ENCODE measurements around the gene EEF2.

- TF ChIP-seq POLR2A (IDR thresholded peaks at IDR 0.05) (no peak), CTCF (IDR thresholded peaks at IDR 0.05 in 4 of 5, conservative IDR thresholded peaks at IDR 0.05 in 1 of 5) (no peak)
Measured at GRCh38 chr19:4033028-4033956, 48.0 kb upstream of the EEF2 start.
